Suprapubic skin (tissue), 4 donors: ENCODE measurements around the gene COX4I1. TPM values are rescaled to one million over a fixed set of nuclear protein-coding genes. Genes with fewer than 3 reads are reported as not detected.

ENCODE experiments used
- DNase-seq, 2 donors: peaks; one replicate each; pipeline ENCODE4 v3.0.0-alpha.2; 2019; ENCODE audit warnings: low spot score in 2 of 2
- H3K27ac ChIP-seq: fragments of 200-600 bp; sonication (generic); one replicate; pipeline ENCODE4 v1.5.1; 2019
- H3K27me3 ChIP-seq: fragments of 200-600 bp; sonication (generic); one replicate; pipeline ENCODE4 v1.5.1; 2019
- H3K36me3 ChIP-seq: fragments of 200-600 bp; sonication (generic); one replicate; pipeline ENCODE4 v1.5.1; 2019
- H3K4me1 ChIP-seq: fragments of 200-600 bp; sonication (generic); one replicate; pipeline ENCODE4 v1.5.1; 2019
- H3K4me3 ChIP-seq: fragments of 200-600 bp; sonication (generic); one replicate; pipeline ENCODE4 v1.5.1; 2019; ENCODE audit warnings: mild to moderate bottlenecking
- H3K9me3 ChIP-seq: fragments of 200-600 bp; sonication (generic); one replicate; pipeline ENCODE4 v1.5.1; 2019
- CTCF ChIP-seq, 2 donors: fragments of 200-600 bp in 1 of 2; fragments of 450-650 bp in 1 of 2; sonication (generic) in 1 of 2; IDR thresholded peaks; one replicate each; pipeline ENCODE4 v1.5.1; 2016 to 2019; ENCODE audit warnings: antibody characterized with exemption in 2 of 2, mild to moderate bottlenecking in 1 of 2, moderate library complexity in 1 of 2
- EP300 ChIP-seq: sonication (generic); formaldehyde crosslinking; IDR thresholded peaks from one replicate; pipeline ENCODE4 v1.6.1; 2017; ENCODE audit warnings: antibody characterized with exemption
- POLR2A ChIP-seq, 2 donors: fragments of 450-650 bp; IDR thresholded peaks; one replicate each; pipeline ENCODE4 v1.6.1; 2017; ENCODE audit warnings: antibody characterized with exemption in 2 of 2, mild to moderate bottlenecking in 2 of 2, moderate library complexity in 2 of 2
- POLR2AphosphoS5 ChIP-seq, 3 donors: sonication (generic); formaldehyde crosslinking; IDR thresholded peaks; one replicate each; pipeline ENCODE4 v1.6.1; 2017; ENCODE audit warnings: antibody characterized with exemption in 3 of 3
- WGBS: methylation state at CpG from one replicate; pipeline ENCODE4 v1.1.5; 2018; 5-methylcytosine and 5-hydroxymethylcytosine counted together
- total RNA-seq, 4 donors: library from RNA; depleted of rRNA; stranded (reverse); fragments of >200 nt; gene quantifications; one replicate each; pipeline ENCODE4 v1.1.0, GENCODE V29; 2016

The COX4I1 gene
- total RNA-seq, 4 donors from 2014 or later, result 369 to 505 (median 459) TPM

DNA sequence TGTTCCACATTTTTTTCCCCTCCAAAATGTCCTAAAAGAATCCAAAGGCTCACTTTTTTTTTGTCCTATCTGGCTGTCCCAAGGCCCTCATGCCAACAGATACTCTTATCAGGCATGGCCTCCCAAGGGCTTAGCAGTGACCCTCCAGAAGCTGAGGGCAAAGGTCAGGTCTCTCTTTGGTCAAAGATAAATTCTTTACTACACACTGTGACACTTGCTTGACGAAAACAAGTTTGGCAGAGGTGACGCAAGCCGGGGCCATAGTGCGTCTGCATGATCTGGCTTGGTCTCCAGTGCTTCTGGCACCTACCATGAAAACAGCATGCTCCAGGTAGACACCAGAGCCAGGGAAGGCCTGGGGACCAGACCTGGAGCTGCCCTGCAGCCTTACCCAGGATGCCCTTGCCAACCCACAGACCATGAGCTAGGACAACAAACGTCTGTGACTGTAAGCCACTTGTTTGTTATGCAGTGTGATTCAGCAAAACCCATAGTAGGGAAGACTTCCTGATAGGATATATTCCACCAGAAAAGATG is 50.9 kb downstream of the COX4I1 start:
- H3K27ac ChIP-seq, result no peak overlapping the region
- no peaks in the 10 kb centered on the region for H3K36me3 ChIP-seq
- DNase-seq, result peak in 1 of 2 donors; percentile 6
- peaks cover 45% of the 10 kb centered on the region for H3K27me3 ChIP-seq
- TF ChIP-seq EP300 (no peak), CTCF (IDR thresholded peaks at IDR 0.05) (no peak), POLR2AphosphoS5 (IDR thresholded peaks at IDR 0.05) (no peak), POLR2A (IDR thresholded peaks at IDR 0.05) (no peak)
- 64% methylated on average over 5 of the region's 5 CpGs for WGBS
- no peaks in the 10 kb centered on the region for H3K9me3 ChIP-seq
- no peaks in the 10 kb centered on the region for H3K4me1 ChIP-seq
- H3K4me3 ChIP-seq, result no peak overlapping the region

DNA sequence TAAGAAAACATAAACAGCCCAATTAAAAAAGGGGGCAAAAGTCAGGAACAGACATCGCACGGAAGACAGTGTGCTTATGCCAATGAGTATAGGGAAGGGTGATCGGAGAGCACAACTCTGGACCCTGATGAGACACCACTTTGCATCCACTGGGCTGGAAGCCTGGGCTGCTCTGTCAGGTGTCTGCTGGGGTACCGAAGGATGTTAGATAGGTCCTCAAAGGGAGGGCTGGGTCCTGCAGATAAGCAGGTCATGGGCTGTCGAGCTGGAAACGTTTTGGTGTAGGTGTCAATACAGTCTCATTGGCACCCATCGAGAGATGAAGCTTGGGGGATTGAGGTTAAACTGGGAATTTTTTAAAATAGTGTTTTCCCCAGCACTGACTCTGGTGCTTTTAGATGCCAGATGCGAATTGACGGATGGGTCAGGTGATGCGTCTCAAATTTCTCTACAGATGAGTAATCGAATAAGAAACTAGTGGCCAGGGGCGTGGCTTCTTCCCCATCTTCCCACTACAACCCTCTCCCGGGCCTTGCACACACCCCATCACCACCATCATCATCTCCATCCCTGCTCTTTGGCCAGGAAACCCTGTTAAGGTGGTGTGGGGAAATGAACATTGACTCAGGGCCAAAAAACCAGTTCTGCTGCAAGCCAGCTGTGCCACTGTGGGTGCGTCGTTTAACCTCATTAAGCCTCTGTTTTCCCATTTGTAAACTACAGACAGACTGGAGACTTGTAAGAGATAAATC is 51.7 kb downstream of the COX4I1 start:
- no peak overlapping the region for H3K27ac ChIP-seq
- no peak for TF ChIP-seq POLR2A (IDR thresholded peaks at IDR 0.05)
- TF ChIP-seq POLR2AphosphoS5 (IDR thresholded peaks at IDR 0.05), result no peak
- no peak for TF ChIP-seq EP300
- TF ChIP-seq CTCF (IDR thresholded peaks at IDR 0.05), result no peak
- WGBS, result 63% methylated on average over 15 of the region's 15 CpGs

GRCh38 chr16:85853547-85854545 is 54.4 kb downstream of the COX4I1 start:
- no peak for TF ChIP-seq EP300
- no peak for TF ChIP-seq POLR2A (IDR thresholded peaks at IDR 0.05)
- 84% methylated on average over 16 of the region's 16 CpGs for WGBS
- H3K27ac ChIP-seq, result peak overlapping the region; percentile 8

More for the DNA sequence above, 51.7 kb downstream of the COX4I1 start:
- H3K9me3 ChIP-seq, result no peaks in the 10 kb centered on the region
- no peaks in the 10 kb centered on the region for H3K4me1 ChIP-seq
- H3K27me3 ChIP-seq, result peaks cover 43% of the 10 kb centered on the region
- peak in 1 of 2 donors; percentile 69 for DNase-seq
- H3K36me3 ChIP-seq, result no peaks in the 10 kb centered on the region
- H3K4me3 ChIP-seq, result no peak overlapping the region

DNA sequence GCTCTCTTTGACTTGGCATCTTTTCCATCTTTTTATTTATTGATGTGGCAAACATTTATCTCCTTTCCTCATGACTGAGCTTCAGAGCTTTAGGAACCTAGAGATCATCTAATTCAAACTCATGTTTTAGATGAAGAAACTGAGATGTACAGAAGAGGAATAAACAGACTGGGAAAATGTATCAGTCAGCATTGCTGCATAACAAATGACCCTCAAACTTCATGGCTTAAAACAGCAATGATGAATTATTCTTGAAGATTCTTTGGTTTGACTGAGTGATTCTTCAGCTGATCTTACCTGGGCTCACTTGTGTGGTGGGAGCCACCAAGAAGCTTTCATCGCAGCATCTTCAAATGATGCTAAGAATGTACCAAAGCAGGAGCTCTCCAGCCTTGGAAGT is 55.4 kb downstream of the COX4I1 start:
- 100% methylated on average over 1 of the region's 1 CpG for WGBS

More at GRCh38 chr16:85853547-85854545, 54.4 kb downstream of the COX4I1 start:
- no peak overlapping the region for H3K4me3 ChIP-seq
- no peaks in the 10 kb centered on the region for H3K4me1 ChIP-seq
- H3K27me3 ChIP-seq, result peaks cover 34% of the 10 kb centered on the region
- H3K9me3 ChIP-seq, result no peaks in the 10 kb centered on the region
- H3K36me3 ChIP-seq, result no peaks in the 10 kb centered on the region
- no peak for DNase-seq

More for the DNA sequence above, 55.4 kb downstream of the COX4I1 start:
- TF ChIP-seq POLR2A (IDR thresholded peaks at IDR 0.05) (no peak), CTCF (IDR thresholded peaks at IDR 0.05) (no peak), EP300 (no peak), POLR2AphosphoS5 (IDR thresholded peaks at IDR 0.05) (no peak)
- no peak for DNase-seq
- no peak overlapping the region for H3K4me3 ChIP-seq
- H3K4me1 ChIP-seq, result no peaks in the 10 kb centered on the region
- no peak overlapping the region for H3K27ac ChIP-seq
- H3K9me3 ChIP-seq, result no peaks in the 10 kb centered on the region
- H3K36me3 ChIP-seq, result no peaks in the 10 kb centered on the region
- H3K27me3 ChIP-seq, result peaks cover 34% of the 10 kb centered on the region
